Measurements from ENCODE around the gene CCNL2.

GRCh38 chr1:1434131-1434823 lies 35.1 kb upstream of the CCNL2 start:
- TF ChIP-seq CTCF (IDR thresholded peaks at IDR 0.05; ENCODE audit: borderline replicate concordance, extremely low read depth, low read length, poor library complexity, severe bottlenecking) (no peak), EZH2 (IDR thresholded peaks at IDR 0.05; ENCODE audit: borderline replicate concordance, low read depth, low read length, severe bottlenecking) (no peak)

Data from DND-41 (cell line).